C4-2B (cell line): ENCODE data around the gene GTF2H4.
"Not testable (repeated sequence)": the region's sequence is repeated elsewhere in the genome, so short reads cannot be mapped to it uniquely, and the experiment has no call there.

Experiments
- H3K27ac ChIP-seq: fragments of 450-650 bp; 2 replicates; pipeline ENCODE4 v1.5.1; 2017
- ZFX ChIP-seq: fragments of 450-650 bp; IDR thresholded peaks from 2 replicates; pipeline ENCODE4 v1.6.1; 2017
- TF ChIP-seq, protein P1 (sequence below): fragments of 450-650 bp; conservative IDR thresholded peaks from 2 replicates; pipeline ENCODE4 v1.5.1; 2017; ENCODE audit warnings: mild to moderate bottlenecking

The GTF2H4 gene

GRCh38 chr6:30900863-30901417 is 7.1 kb upstream of the GTF2H4 start:
- H3K27ac ChIP-seq = no peak overlapping the region
- TF ChIP-seq, protein P1, sequence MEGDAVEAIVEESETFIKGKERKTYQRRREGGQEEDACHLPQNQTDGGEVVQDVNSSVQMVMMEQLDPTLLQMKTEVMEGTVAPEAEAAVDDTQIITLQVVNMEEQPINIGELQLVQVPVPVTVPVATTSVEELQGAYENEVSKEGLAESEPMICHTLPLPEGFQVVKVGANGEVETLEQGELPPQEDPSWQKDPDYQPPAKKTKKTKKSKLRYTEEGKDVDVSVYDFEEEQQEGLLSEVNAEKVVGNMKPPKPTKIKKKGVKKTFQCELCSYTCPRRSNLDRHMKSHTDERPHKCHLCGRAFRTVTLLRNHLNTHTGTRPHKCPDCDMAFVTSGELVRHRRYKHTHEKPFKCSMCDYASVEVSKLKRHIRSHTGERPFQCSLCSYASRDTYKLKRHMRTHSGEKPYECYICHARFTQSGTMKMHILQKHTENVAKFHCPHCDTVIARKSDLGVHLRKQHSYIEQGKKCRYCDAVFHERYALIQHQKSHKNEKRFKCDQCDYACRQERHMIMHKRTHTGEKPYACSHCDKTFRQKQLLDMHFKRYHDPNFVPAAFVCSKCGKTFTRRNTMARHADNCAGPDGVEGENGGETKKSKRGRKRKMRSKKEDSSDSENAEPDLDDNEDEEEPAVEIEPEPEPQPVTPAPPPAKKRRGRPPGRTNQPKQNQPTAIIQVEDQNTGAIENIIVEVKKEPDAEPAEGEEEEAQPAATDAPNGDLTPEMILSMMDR = no peak
- no peak for TF ChIP-seq ZFX

DNA sequence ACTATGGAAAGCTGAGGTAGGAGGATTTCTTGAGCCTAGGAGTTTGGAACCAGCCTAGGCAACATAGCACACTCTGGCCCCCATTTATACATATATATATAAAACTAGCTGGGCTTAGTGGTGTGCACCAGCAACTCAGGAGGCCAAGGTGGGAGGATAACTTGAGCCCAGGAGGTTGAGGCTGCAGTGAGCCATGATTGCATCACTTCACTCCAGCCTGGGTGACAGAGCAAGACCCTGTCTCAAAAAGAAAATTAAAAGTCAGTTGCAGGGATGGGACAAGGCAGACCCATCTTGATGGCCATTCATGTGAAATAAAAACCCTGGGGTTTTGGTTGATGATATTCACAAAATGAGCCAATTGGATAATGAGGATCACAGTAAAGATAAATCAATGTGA is 6.6 kb upstream of the GTF2H4 start:
- TF ChIP-seq, protein P1 = no peak
- TF ChIP-seq ZFX = no peak

DNA sequence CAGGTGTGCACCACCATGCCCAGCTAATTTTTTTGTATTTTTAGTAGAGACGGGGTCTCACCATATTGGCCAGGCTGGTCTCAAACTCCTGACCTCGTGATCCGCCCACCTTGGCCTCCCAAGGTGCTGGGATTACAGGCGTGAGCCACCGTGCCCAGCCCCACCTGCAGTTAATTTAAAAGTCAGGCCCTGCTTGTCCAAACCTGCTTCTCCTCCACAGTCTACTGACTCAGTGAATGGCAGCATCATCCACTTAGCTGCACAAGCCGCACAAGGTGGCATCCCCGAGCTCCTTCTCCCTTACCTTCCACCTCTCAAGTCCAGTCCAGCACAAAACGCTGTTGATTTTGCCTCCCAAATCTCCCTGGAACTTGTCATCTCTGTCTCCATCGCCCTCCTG is 5.8 kb upstream of the GTF2H4 start:
- not testable (repeated sequence) for H3K27ac ChIP-seq

More for the DNA sequence above, 6.6 kb upstream of the GTF2H4 start:
- no peak overlapping the region for H3K27ac ChIP-seq

DNA sequence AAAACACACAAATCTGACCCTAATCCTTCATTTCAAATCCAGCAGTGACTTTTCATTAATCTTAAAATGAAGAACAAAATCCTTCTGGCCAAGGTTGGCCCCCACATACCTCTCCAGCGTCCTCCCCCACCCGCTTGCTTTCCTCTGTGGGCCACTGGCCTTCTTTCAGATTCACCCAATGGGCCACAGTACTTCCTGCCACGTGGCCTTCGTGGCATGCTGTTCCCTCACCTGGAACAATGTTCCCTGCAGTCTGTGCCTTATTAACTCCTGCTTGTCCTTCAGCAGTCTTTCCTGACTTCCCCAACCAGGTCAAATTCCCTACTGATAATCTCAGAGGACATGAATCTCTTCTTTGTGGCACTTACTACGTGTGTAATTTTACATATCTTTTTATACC is 5.3 kb upstream of the GTF2H4 start:
- H3K27ac ChIP-seq = no peak overlapping the region
- no peak for TF ChIP-seq ZFX
- TF ChIP-seq, protein P1 = no peak

DNA sequence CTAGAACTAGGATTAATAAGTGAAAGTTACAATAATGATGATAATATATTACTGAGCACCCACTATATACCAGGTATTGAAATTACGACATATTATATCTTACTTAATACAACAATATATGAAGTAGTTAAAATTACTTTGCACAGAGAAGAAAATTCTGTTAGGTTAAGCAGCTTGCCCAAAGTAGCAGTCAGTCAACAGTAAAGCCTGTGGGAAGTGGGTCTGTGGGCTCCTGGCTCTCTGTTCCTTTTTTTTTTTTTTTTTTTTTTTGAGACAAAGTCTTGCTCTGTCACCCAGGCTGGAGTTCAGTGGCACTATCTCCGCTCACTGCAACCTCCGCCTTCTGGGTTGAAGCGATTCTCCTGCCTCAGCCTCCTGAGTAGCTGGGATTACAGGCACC is 4.8 kb upstream of the GTF2H4 start:
- no peak for TF ChIP-seq ZFX
- TF ChIP-seq, protein P1 = no peak
- H3K27ac ChIP-seq = no peak overlapping the region

DNA sequence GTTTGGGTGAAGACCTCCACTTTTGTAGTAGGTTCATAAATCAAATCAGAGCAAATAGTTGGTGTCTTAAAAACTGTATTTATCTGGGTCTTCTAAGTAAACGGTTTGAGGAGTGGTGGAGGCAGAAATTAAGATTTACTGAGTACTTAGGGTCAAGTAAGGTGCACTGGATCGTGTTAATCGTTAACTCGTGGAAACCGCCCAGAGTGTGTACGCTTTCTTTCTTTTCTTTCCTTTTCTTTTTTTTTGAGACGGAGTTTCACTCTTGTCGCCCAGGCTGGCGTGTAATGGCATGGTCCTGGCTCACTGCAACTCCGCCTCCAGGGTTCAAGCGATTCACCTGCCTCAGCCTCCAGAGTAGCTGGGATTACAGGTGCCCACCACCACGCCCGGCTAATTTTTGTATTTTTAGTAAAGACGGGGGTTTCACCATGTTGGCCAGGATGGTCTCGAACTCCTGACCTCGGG is 683 bp upstream of the GTF2H4 start:
- peak overlapping the region; percentile 76 for H3K27ac ChIP-seq

DNA sequence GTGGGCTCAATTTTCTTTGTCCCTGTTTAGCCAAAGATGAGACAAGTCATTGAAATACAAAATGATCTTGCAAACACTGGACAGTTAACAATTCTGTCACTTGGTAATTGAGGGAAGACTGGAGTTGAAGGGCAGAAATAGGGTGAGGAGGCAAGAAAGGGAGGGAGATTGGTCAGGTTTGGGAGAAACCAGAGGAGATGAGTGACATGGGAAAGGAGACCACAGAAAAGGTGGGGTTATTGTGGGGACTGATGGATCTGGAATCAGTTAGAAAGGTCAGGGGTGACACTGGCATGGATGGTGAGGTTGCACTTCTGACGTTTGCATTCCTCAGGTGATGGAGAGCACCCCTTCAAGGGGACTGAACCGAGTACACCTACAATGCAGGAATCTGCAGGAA is 693 bp downstream of the GTF2H4 start:
- TF ChIP-seq, protein P1 = no peak
- TF ChIP-seq ZFX = no peak
- H3K27ac ChIP-seq = peak overlapping the region; percentile 76

GRCh38 chr6:30910473-30910872 is 2.5 kb downstream of the GTF2H4 start:
- not testable (repeated sequence) for H3K27ac ChIP-seq

- TF ChIP-seq ZFX = no peak
- TF ChIP-seq, protein P1 = no peak
Observed at GRCh38 chr6:30912746-30913520, 4.9 kb downstream of the GTF2H4 start.

More at GRCh38 chr6:30912746-30913520, 4.9 kb downstream of the GTF2H4 start:
- peak overlapping the region; percentile 88 for H3K27ac ChIP-seq
